Activated T-cell treated with anti-CD3 and anti-CD28 coated beads, Interleukin-2, amount 50 U/mL, for 72 hours (primary cell): ENCODE results near the gene SNRNP200. TPM values are rescaled to one million over a fixed set of nuclear protein-coding genes. Genes with fewer than 3 reads are reported as not detected.

Experiments used
- ATAC-seq, 2 donors: fragments of 150-1000 bp; cut with Tn5 transposase; replicated peaks in 1 of 2; 2 replicates each; pipeline ENCODE4 v1.10.0; 2021; ENCODE audit warnings: moderate library complexity in 2 of 2, mild to moderate bottlenecking in 1 of 2
- DNase-seq, 2 donors: peaks; one replicate each; pipeline ENCODE4 v3.0.0; 2021 to 2022; ENCODE audit warnings: mixed read lengths in 1 of 2
- H3K27ac Mint-ChIP-seq: one replicate; pipeline ENCODE4 v1.8.0; 2022; ENCODE audit warnings: mild to moderate bottlenecking, moderate library complexity, mixed read lengths
- H3K27me3 Mint-ChIP-seq: one replicate; pipeline ENCODE4 v1.8.0; 2022; ENCODE audit warnings: low read depth, mixed read lengths
- H3K36me3 Mint-ChIP-seq, 2 donors: one replicate each; pipeline ENCODE4 v1.8.0; 2022; ENCODE audit warnings: mixed read lengths in 2 of 2, mild to moderate bottlenecking in 1 of 2; ENCODE audit not compliant: insufficient read depth in 2 of 2
- H3K4me1 Mint-ChIP-seq: one replicate; pipeline ENCODE4 v1.8.0; 2022; ENCODE audit warnings: low read depth, mixed read lengths
- H3K4me3 Mint-ChIP-seq, 2 donors: one replicate each; pipeline ENCODE4 v1.8.0; 2022; ENCODE audit warnings: mild to moderate bottlenecking in 2 of 2, mixed read lengths in 2 of 2, moderate library complexity in 2 of 2
- H3K9me3 Mint-ChIP-seq, 2 donors: one replicate each; pipeline ENCODE4 v1.8.0; 2022; ENCODE audit warnings: mixed read lengths in 2 of 2
- total RNA-seq, 2 donors: library from RNA; stranded (reverse); gene quantifications; one replicate each; pipeline ENCODE4 v1.2.3, GENCODE V29; 2022

The SNRNP200 gene
- total RNA-seq: 100 to 1,000 TPM; 188 to 228 TPM

DNA sequence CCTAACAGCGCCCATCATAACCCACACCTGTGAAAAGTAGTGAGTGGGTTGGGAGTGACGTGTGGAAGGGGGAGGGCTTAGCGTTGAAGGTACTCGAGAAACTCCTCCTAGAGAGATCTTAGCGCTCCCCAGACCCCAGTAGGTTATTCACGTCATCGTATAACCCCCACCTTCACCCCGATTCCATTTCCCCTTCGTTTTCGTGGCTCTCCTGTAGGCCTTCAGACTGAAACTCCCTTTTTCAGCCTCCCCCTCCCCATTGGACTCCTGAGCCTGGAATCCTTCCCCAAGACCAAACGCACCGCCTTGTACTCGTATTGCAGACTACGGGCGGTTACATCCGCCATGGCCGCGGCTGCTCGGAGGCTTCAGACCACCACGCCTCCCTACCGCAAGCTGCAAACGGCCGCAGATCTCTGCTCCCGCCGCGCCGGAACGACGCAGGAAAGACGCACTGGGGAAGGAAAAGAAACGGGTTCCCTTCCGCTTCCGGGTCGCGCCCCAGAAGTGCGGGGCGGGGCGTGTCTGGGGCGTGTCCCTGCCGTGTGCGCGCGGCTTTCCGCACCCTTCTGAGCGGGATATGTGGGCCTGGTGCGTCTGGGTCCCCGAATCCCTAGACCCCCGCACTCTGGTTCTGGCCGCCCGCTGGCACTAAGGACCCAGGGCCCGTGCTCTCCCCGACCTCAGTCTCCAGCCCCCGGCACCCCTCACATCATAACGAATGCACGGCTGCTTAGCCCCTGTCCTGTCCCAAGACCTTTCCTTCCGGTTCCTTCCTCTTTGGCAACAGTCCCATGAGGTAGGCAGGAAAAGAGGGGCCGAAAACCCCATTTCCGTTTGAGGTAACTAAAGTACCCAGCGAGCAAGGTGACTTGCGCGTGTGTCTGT lies at the start of gene SNRNP200:
TSS of gene SNRNP200 (minus strand) at position 456 of the 888 bp plus-strand sequence. CDS start at position 347, 109 bp downstream.
- H3K4me3 Mint-ChIP-seq: peak within 1 kb of the TSS; percentile 97 to 100
- DNase-seq (peak; percentile 93), ATAC-seq (peak; percentile 98 to 99)
- peak within 1 kb of the TSS; percentile 98 for H3K27ac Mint-ChIP-seq
- H3K36me3 Mint-ChIP-seq: peaks cover 26 to 35% of the 10 kb centered on the region in 2 donors
- no peaks in the 10 kb centered on the region for H3K9me3 Mint-ChIP-seq
- H3K27me3 Mint-ChIP-seq: no peaks in the 10 kb centered on the region
- H3K4me1 Mint-ChIP-seq: peaks cover 52% of the 10 kb centered on the region

DNA sequence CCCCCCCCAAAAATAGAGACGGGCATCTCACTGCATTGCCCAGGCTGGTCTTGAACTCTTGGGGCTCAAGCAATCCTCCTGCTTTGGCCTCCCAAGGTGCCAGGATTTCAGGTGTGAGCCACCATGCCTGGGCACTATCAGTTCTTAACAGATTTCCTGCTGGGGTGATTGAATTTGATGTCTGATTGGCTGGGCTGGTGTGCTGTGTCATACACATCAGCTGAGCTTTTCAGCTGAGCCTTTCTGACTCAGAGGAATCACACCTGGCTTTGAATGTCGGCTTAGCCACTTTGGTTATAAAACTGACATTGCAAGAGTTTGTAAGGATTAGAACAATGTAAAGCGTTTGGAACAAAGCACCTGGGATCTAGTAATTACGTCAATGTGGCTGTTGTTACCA lies 49.1 kb upstream of the SNRNP200 start:
- H3K4me1 Mint-ChIP-seq: peaks cover 7% of the 10 kb centered on the region
- ATAC-seq (no peak), DNase-seq (no peak)

DNA sequence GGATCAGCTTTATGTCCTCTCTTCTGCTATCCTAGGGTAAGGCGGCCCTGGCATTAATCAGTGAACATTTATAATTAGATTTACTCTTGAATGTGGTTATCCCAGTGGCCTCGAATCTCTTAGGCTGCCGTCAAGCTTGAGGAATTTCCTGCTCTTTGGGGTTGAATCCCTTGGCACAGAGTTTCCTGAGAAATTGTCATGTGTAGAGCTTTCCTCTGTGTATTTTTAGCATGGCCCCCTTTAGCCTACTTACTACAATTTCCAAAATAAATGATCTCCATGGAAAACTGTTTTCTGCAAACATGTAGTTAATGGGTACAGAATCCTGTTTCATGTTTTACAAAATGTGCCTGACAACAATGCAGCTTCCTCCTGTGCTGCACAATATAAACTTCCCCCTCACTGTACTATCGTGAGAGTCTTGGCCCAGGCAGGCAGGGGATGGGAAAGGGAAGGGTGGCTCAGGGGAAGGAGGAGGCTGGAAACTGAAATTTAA lies 48.3 kb upstream of the SNRNP200 start:
- H3K27ac Mint-ChIP-seq: no peak overlapping the region
- no peaks in the 10 kb centered on the region for H3K4me1 Mint-ChIP-seq
- no peaks in the 10 kb centered on the region for H3K9me3 Mint-ChIP-seq
- no peak overlapping the region for H3K4me3 Mint-ChIP-seq
- H3K36me3 Mint-ChIP-seq: peaks cover 16 to 51% of the 10 kb centered on the region in 2 donors
- DNase-seq (no peak), ATAC-seq (no peak)
- H3K27me3 Mint-ChIP-seq: no peaks in the 10 kb centered on the region

More for the DNA sequence above, 49.1 kb upstream of the SNRNP200 start:
- Mint-ChIP-seq H3K9me3 (no peaks in the 10 kb centered on the region), H3K36me3 (peaks cover 15 to 45% of the 10 kb centered on the region in 2 donors), H3K4me3 (no peak overlapping the region), H3K27ac (no peak overlapping the region), H3K27me3 (no peaks in the 10 kb centered on the region)

DNA sequence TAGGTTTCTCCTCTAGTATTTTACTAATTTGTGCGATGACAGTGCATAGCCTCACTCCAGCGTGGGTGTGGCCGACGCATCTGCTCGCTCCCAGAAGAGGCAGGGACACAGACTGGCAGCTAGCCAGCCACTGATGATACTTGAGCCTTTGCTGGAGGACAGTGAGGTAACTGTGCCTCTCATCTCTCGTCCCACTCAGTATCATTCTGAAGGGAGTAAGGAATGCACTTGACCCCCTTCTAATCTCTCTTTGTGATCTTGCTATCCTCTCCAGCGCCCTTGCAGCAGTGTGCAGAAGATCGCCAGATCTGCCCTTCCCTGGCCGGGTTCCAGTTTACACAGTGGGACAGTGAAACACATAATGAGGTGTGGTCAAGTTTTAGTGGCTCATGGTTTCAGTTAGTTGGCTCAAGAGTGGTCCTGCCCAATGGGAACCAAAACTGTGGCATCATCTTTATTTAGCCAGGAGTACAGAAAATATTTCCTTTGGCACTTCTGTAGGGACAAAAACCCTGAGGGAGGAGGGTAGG lies 47.8 kb upstream of the SNRNP200 start:
- Mint-ChIP-seq H3K27ac (no peak overlapping the region), H3K9me3 (no peaks in the 10 kb centered on the region), H3K4me3 (no peak overlapping the region), H3K36me3 (peaks cover 16 to 55% of the 10 kb centered on the region in 2 donors), H3K4me1 (no peaks in the 10 kb centered on the region), H3K27me3 (no peaks in the 10 kb centered on the region)
- no peak for ATAC-seq
- DNase-seq: no peak

DNA sequence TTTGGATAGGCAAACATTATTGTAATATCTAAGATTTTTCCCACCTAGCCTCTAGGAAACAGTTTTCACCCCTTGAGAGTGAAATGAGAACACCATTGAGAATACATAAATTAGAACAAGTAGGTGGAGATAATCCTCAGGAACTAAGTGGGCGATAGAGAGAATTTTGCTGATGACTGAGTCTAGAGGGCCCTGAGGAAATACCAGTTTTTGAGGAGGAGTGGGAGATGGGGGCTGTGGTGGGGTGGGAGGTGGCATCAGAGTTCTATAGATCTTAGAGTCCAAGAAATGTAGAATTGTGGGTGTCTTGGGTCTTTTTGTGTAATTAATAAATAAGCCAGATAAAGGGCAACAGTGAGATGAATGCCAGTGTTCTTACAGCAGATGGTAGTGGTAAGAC lies 42.0 kb upstream of the SNRNP200 start:
- H3K36me3 Mint-ChIP-seq: peaks cover 34 to 63% of the 10 kb centered on the region in 2 donors

DNA sequence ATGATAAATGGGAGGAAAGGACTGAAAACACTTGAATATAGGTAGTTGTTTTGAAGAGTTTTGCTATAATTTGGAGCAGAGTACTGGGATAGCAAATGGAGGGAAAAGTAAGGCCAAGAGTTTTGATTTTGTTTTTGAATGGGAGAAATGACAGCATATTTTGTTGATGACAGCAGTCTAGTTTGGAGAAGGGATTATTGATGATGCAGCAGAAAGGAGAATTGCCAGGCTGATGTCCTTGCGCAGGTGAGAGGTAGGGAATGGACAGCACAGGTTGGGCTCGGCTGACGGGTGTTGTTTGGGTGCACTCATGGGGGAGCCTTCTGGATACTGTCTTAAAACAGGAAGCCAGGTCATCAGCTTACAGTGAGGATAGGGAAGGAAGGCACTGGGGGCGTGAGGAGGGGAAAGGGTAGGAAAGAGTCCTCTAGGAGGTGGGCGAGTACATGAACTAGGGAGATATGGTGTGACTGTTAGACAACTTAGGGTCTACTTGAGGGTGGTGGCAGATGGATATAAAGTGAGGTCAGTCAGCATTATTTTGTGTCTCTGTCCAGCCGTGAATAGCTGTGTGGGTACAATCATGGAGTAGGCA lies 40.6 kb upstream of the SNRNP200 start:
- H3K27me3 Mint-ChIP-seq: no peaks in the 10 kb centered on the region
- peak overlapping the region; percentile 26 for H3K27ac Mint-ChIP-seq
- no peaks in the 10 kb centered on the region for H3K9me3 Mint-ChIP-seq
- peaks cover 41% of the 10 kb centered on the region for H3K4me1 Mint-ChIP-seq
- no peak for DNase-seq
- H3K4me3 Mint-ChIP-seq: peak overlapping the region in 1 of 2 donors; percentile 43
- ATAC-seq: no peak
- peaks cover 36 to 74% of the 10 kb centered on the region in 2 donors for H3K36me3 Mint-ChIP-seq

More for the DNA sequence above, 42.0 kb upstream of the SNRNP200 start:
- no peaks in the 10 kb centered on the region for H3K9me3 Mint-ChIP-seq
- no peaks in the 10 kb centered on the region for H3K27me3 Mint-ChIP-seq
- ATAC-seq: no peak
- H3K27ac Mint-ChIP-seq: no peak overlapping the region
- DNase-seq: no peak
- no peak overlapping the region for H3K4me3 Mint-ChIP-seq
- H3K4me1 Mint-ChIP-seq: peaks cover 26% of the 10 kb centered on the region

DNA sequence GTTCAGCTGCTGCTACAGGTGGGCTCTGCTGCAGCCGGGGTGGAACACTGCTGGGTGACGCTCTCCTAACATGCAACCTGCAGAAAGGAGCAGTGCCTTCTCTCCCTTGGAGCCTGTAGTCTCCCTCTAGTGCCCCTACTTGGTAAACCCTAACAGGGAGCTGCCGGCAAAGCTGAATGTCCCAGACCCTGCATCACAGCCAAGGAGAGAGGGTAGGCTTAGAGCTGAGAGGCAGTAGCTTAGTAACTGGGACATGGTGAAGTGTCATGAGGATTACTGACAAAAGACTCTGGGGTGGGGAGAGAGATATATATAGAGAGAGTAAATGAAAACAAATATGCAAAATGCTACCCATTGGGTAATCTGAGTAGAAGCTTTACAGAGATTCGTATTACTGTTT lies 40.1 kb upstream of the SNRNP200 start:
- ATAC-seq: no peak
- Mint-ChIP-seq H3K4me1 (peaks cover 46% of the 10 kb centered on the region), H3K9me3 (no peaks in the 10 kb centered on the region), H3K27ac (peak overlapping the region; percentile 26), H3K36me3 (peaks cover 36 to 78% of the 10 kb centered on the region in 2 donors), H3K4me3 (peak overlapping the region in 1 of 2 donors; percentile 43), H3K27me3 (no peaks in the 10 kb centered on the region)
- no peak for DNase-seq

DNA sequence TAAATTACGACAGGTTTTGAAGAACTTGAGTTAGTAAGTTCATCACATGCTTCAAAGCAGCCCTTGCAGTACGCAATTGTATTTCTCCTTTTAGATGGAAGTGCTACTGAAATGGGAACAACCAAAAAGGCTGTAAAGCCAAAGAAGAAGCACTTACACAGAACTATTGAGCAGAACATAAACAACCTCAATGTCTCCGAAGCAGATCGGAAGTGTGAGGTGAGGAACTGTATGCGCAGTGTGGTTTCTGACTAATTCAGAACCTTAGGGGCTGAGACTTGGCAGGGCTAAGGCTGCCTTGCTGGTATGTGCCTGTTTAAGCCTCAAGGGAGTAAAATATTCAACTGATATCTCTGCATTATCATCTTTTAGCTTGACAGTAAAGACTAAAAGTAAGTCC lies 38.7 kb upstream of the SNRNP200 start:
- H3K36me3 Mint-ChIP-seq: peaks cover 36 to 75% of the 10 kb centered on the region in 2 donors
- H3K27ac Mint-ChIP-seq: peak overlapping the region; percentile 88
- no peaks in the 10 kb centered on the region for H3K9me3 Mint-ChIP-seq
- ATAC-seq (peak; percentile 63 to 79), DNase-seq (peak; percentile 43 to 64)
- peaks cover 60% of the 10 kb centered on the region for H3K4me1 Mint-ChIP-seq
- H3K27me3 Mint-ChIP-seq: no peaks in the 10 kb centered on the region
- peak overlapping the region; percentile 40 to 96 for H3K4me3 Mint-ChIP-seq

DNA sequence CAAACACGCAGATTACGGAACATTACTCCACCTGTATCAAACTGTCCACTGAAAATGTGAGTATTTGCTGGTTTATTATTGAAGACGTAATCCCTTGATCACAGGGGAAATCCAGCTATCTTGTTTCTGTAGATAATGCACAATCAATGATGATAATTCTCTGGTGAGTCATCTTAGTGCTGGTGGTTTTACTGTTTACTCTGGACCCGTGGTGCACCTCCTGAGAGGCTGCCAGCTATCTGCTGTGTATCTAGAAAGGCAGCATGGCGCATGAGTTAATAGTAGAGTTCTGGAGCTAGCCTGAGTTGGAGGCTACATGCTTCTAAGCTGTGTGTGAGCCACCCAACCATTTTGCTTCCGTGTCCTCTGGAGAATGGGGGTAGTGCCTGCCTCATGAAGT lies 36.7 kb upstream of the SNRNP200 start:
- ATAC-seq (peak; percentile 78 to 85), DNase-seq (peak; percentile 68 to 75)
- peaks cover 40 to 71% of the 10 kb centered on the region in 2 donors for H3K36me3 Mint-ChIP-seq
- H3K4me3 Mint-ChIP-seq: peak overlapping the region; percentile 77 to 96
- H3K9me3 Mint-ChIP-seq: no peaks in the 10 kb centered on the region
- H3K27ac Mint-ChIP-seq: peak overlapping the region; percentile 99
- no peaks in the 10 kb centered on the region for H3K27me3 Mint-ChIP-seq
- H3K4me1 Mint-ChIP-seq: peaks cover 78% of the 10 kb centered on the region

DNA sequence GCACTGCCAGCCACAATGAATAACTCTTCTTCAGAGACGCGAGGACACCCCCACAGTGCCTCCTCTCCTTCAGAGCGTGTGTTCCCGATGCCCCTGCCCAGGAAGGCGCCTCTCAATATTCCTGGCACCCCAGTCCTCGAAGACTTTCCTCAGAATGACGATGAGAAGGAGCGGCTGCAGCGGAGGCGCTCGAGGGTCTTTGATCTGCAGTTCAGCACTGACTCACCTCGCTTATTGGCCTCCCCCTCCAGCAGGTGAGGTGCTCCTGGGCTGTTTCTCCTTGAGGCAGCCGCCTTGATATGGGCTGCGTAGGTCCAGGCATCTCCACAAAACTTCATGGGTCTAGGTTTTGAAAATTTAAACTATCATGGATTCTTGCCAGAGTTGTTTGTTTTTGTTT lies 36.3 kb upstream of the SNRNP200 start:
- ATAC-seq: peak; percentile 3 to 6
- H3K4me1 Mint-ChIP-seq: peaks cover 81% of the 10 kb centered on the region
- peaks cover 40 to 69% of the 10 kb centered on the region in 2 donors for H3K36me3 Mint-ChIP-seq
- H3K27ac Mint-ChIP-seq: peak overlapping the region; percentile 99
- H3K9me3 Mint-ChIP-seq: no peaks in the 10 kb centered on the region
- no peaks in the 10 kb centered on the region for H3K27me3 Mint-ChIP-seq
- no peak for DNase-seq
- peak overlapping the region; percentile 77 to 96 for H3K4me3 Mint-ChIP-seq

DNA sequence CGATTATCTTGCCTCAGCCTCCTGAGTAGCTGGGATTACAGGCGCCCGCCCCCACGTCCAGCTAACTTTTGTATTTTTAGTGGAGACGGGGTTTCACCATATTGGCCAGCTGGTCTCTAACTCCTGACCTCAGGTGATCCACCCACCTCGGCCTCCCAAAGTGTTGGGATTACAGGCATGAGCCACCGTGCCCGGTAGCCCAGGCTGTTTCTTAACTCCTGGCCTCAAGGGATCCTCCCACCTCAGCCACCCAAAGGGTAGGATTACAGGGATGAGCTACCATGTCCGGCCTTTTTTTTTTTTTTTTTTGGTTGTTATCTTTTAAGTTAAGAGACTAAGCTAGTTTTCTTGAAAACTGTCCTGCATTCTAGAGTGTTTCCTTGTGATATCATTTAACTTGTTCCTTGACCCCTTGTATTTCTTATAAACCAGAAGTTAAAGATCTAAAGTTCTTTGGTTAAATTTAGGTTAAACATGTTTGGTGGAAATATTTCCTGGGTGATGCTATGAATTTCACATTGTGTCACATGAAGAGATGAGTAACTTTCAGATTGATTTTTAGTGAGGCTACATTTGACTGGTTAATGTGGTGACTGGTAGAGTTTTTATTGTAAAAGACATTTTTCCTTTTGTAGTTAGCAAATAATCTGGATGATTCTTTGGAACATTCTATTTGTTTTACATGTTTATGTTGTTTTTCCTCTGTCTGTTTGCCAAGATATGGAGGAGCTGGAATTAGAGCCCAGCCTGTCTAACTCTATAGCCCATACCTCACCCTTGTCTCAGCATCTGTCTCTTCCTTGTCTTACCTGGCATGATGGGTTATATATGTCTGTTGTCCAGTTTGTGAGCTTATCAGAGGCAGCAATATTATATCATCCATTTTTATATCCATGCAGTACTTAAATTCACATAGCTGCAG lies 35.4 kb upstream of the SNRNP200 start:
- H3K27me3 Mint-ChIP-seq: no peaks in the 10 kb centered on the region
- peak overlapping the region; percentile 99 for H3K27ac Mint-ChIP-seq
- DNase-seq: no peak
- ATAC-seq: peak; percentile 51 to 55
- peaks cover 35 to 65% of the 10 kb centered on the region in 2 donors for H3K36me3 Mint-ChIP-seq
- no peaks in the 10 kb centered on the region for H3K9me3 Mint-ChIP-seq
- H3K4me3 Mint-ChIP-seq: peak overlapping the region; percentile 77 to 96
- H3K4me1 Mint-ChIP-seq: peaks cover 81% of the 10 kb centered on the region

DNA sequence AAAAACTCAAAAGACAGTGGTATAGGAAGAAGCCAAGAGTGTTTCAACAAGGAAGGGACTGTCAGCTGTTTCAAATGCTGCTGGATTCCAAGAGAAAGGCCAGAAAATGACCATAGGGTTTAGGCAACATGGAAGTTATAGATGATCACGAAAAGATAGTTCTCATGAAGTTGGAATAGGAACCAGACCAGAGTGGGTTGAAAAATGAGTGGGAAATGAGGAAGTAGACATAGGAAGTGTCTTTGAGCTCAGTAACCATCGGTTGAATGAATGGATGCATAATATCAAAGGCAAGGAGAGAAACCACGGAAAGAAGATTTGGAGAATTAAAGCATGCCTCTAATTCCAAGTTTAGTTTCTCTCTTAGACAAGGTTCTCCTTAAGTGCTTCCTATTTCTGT lies 31.5 kb upstream of the SNRNP200 start:
- no peaks in the 10 kb centered on the region for H3K9me3 Mint-ChIP-seq
- H3K27ac Mint-ChIP-seq: no peak overlapping the region
- peaks cover 15 to 33% of the 10 kb centered on the region in 2 donors for H3K36me3 Mint-ChIP-seq
- no peaks in the 10 kb centered on the region for H3K27me3 Mint-ChIP-seq
- peaks cover 79% of the 10 kb centered on the region for H3K4me1 Mint-ChIP-seq
- H3K4me3 Mint-ChIP-seq: peak overlapping the region; percentile 92 to 95
- ATAC-seq (no peak), DNase-seq (no peak)
